ENCODE measurements around the gene ETDC. TPM values are rescaled to one million over a fixed set of nuclear protein-coding genes. Genes with fewer than 3 reads are reported as not detected.

Gene ETDC
- total RNA-seq, 1 experiment from 2014 or later = not detected

DNA sequence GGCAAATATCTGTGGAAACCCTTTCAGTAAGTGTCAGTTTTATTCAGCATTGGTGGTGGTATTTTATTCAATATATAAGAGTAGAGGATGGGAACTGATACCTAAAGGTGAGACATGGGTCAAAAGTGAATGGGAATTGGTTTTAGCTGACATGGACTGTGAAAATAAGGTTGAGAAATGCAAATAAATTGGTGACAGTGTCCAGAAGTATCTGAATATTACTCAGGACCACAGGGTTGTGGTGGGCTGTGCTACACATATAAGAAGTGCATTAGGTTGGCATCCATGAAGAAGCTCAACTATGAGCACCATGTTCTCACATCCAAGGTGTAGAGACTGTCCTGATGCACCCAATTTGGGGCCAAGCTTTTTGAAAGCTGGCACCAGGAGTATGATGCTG lies 45.0 kb downstream of the ETDC start:
- no peaks in the 10 kb centered on the region for H3K27me3 ChIP-seq (ENCODE audit: low read length)
- H3K27ac ChIP-seq (ENCODE audit: low read length) = no peak overlapping the region
- no peak overlapping the region for H3K4me3 ChIP-seq (ENCODE audit: low read length)
- H3K4me1 ChIP-seq (ENCODE audit: low read length) = peaks cover 12% of the 10 kb centered on the region
- no peak overlapping the region for H3K4me2 ChIP-seq (ENCODE audit: low read depth, low read length, poor library complexity, severe bottlenecking)
- no peaks in the 10 kb centered on the region for H4K20me1 ChIP-seq (ENCODE audit: insufficient read depth, low read depth, low read length)
- H3K9me3 ChIP-seq (ENCODE audit: low read length) = no peaks in the 10 kb centered on the region
- H2AFZ ChIP-seq (ENCODE audit: low read length) = no peak overlapping the region
- no peaks in the 10 kb centered on the region for H3K79me2 ChIP-seq (ENCODE audit: low read length)
- H3K9ac ChIP-seq (ENCODE audit: low read length) = no peak overlapping the region
- H3K9me2 ChIP-seq (replicated peaks; ENCODE audit: insufficient read depth, low read length) = no peaks in the 10 kb centered on the region
- no peaks in the 10 kb centered on the region for H3K36me3 ChIP-seq (ENCODE audit: insufficient read depth, low read length)
- no peak for DNase-seq

Other genes with a start within 250 kb of the ETDC start
- not detected in 2 replicates for gene SMIM10L2B, start 210.8 kb upstream of the ETDC start, total RNA-seq (2014; rRNA removed; shearing (Covaris generic); ENCODE audit: low replicate concordance)
- gene ETDB, start 189.0 kb upstream of the ETDC start, total RNA-seq (2014; rRNA removed; shearing (Covaris generic); ENCODE audit: low replicate concordance) = not detected in 2 replicates
- gene CT55, start 138.1 kb upstream of the ETDC start, total RNA-seq (2014; rRNA removed; shearing (Covaris generic); ENCODE audit: low replicate concordance) = not detected in 2 replicates
- not detected in 2 replicates for gene ETDA, start 57.4 kb upstream of the ETDC start, total RNA-seq (2014; rRNA removed; shearing (Covaris generic); ENCODE audit: low replicate concordance)
- gene ZNF75D, start 34.6 kb downstream of the ETDC start, total RNA-seq (2014; rRNA removed; shearing (Covaris generic); ENCODE audit: low replicate concordance) = 8.5 TPM in 2 replicates
- 2.6 and 5.9 TPM in 2 replicates for gene ZNF449, start 35.3 kb downstream of the ETDC start, total RNA-seq (2014; rRNA removed; shearing (Covaris generic); ENCODE audit: low replicate concordance)
- 0.11 and 0.79 TPM in 2 replicates for gene SMIM10L2A, start 112.5 kb downstream of the ETDC start, total RNA-seq (2014; rRNA removed; shearing (Covaris generic); ENCODE audit: low replicate concordance)
- 17.7 and 31.1 TPM in 2 replicates for gene INTS6L, start 211.2 kb downstream of the ETDC start, total RNA-seq (2014; rRNA removed; shearing (Covaris generic); ENCODE audit: low replicate concordance)